Central memory CD8-positive, alpha-beta T cell (primary cell): ENCODE results near the gene SLC26A11.
A peak's percentile ranks its signal among the peaks of the same experiment; 100 is the strongest.
"Not testable (repeated sequence)": the region's sequence is repeated elsewhere in the genome, so short reads cannot be mapped to it uniquely, and the experiment has no call there.

ENCODE experiments used
- ATAC-seq: fragments of 150-1000 bp; cut with Tn5 transposase; replicated peaks from 2 replicates; pipeline ENCODE4 v1.10.0; 2022; ENCODE audit warnings: mild to moderate bottlenecking, moderate FRiP score, moderate number of reproducible peaks; ENCODE audit not compliant: poor library complexity, severe bottlenecking; ENCODE audit errors: extremely low read depth
- DNase-seq, 2 donors: peaks; one replicate each; pipeline ENCODE4 v3.0.0; 2021; ENCODE audit warnings: low spot score in 2 of 2
- H3K27ac Mint-ChIP-seq: one replicate; pipeline ENCODE4 v1.8.0; 2022; ENCODE audit warnings: low read depth, mild to moderate bottlenecking, moderate library complexity, mixed read lengths
- H3K27me3 Mint-ChIP-seq: one replicate; pipeline ENCODE4 v1.8.0; 2022; ENCODE audit warnings: mixed read lengths
- H3K36me3 Mint-ChIP-seq: one replicate; pipeline ENCODE4 v1.8.0; 2022; ENCODE audit warnings: mild to moderate bottlenecking, moderate library complexity, mixed read lengths; ENCODE audit not compliant: insufficient read depth
- H3K4me1 Mint-ChIP-seq: one replicate; pipeline ENCODE4 v1.8.0; 2022; ENCODE audit warnings: mixed read lengths
- H3K4me3 Mint-ChIP-seq: one replicate; pipeline ENCODE4 v1.8.0; 2022; ENCODE audit warnings: mild to moderate bottlenecking, moderate library complexity, mixed read lengths
- H3K9me3 Mint-ChIP-seq: one replicate; pipeline ENCODE4 v1.8.0; 2022; ENCODE audit warnings: mixed read lengths

Gene SLC26A11

GRCh38 chr17:80243526-80244433, 23.6 kb downstream of the SLC26A11 start:
- H3K4me1 Mint-ChIP-seq: peaks cover 6% of the 10 kb centered on the region
- DNase-seq (no peak), ATAC-seq (no peak)
- no peak overlapping the region for H3K27ac Mint-ChIP-seq
- H3K36me3 Mint-ChIP-seq: peaks cover 28% of the 10 kb centered on the region
- no peak overlapping the region for H3K4me3 Mint-ChIP-seq
- no peaks in the 10 kb centered on the region for H3K9me3 Mint-ChIP-seq
- H3K27me3 Mint-ChIP-seq: no peaks in the 10 kb centered on the region

GRCh38 chr17:80244448-80244847, 24.2 kb downstream of the SLC26A11 start:
- H3K27ac Mint-ChIP-seq, DNase-seq, H3K9me3 Mint-ChIP-seq, H3K4me1 Mint-ChIP-seq, ATAC-seq, H3K4me3 Mint-ChIP-seq, H3K27me3 Mint-ChIP-seq: not testable (repeated sequence)
- peaks cover 24% of the 10 kb centered on the region for H3K36me3 Mint-ChIP-seq

GRCh38 chr17:80244871-80245509, 24.8 kb downstream of the SLC26A11 start:
- no peak overlapping the region for H3K4me3 Mint-ChIP-seq
- peaks cover 6% of the 10 kb centered on the region for H3K4me1 Mint-ChIP-seq
- DNase-seq: no peak
- ATAC-seq: no peak
- peaks cover 22% of the 10 kb centered on the region for H3K36me3 Mint-ChIP-seq
- no peaks in the 10 kb centered on the region for H3K27me3 Mint-ChIP-seq
- no peak overlapping the region for H3K27ac Mint-ChIP-seq
- H3K9me3 Mint-ChIP-seq: no peaks in the 10 kb centered on the region

GRCh38 chr17:80245566-80246265, 25.5 kb downstream of the SLC26A11 start:
- no peak overlapping the region for H3K4me3 Mint-ChIP-seq
- no peak overlapping the region for H3K27ac Mint-ChIP-seq
- peaks cover 6% of the 10 kb centered on the region for H3K4me1 Mint-ChIP-seq
- DNase-seq (no peak), ATAC-seq (no peak)
- peaks cover 22% of the 10 kb centered on the region for H3K36me3 Mint-ChIP-seq
- no peaks in the 10 kb centered on the region for H3K9me3 Mint-ChIP-seq
- H3K27me3 Mint-ChIP-seq: no peaks in the 10 kb centered on the region

GRCh38 chr17:80246266-80246681, 26.0 kb downstream of the SLC26A11 start:
- Mint-ChIP-seq H3K36me3 (peaks cover 19% of the 10 kb centered on the region), H3K4me1 (peaks cover 6% of the 10 kb centered on the region), H3K9me3 (no peaks in the 10 kb centered on the region), H3K27me3 (no peaks in the 10 kb centered on the region), H3K27ac (no peak overlapping the region), H3K4me3 (no peak overlapping the region)
- DNase-seq: no peak
- no peak for ATAC-seq

GRCh38 chr17:80246726-80247125, 26.5 kb downstream of the SLC26A11 start:
- DNase-seq: no peak
- Mint-ChIP-seq H3K27me3 (no peaks in the 10 kb centered on the region), H3K9me3 (no peaks in the 10 kb centered on the region), H3K4me1 (peaks cover 6% of the 10 kb centered on the region), H3K27ac (no peak overlapping the region), H3K36me3 (peaks cover 16% of the 10 kb centered on the region), H3K4me3 (no peak overlapping the region)
- no peak for ATAC-seq

GRCh38 chr17:80247561-80247960, 27.3 kb downstream of the SLC26A11 start:
- ATAC-seq (no peak), DNase-seq (no peak)
- no peak overlapping the region for H3K27ac Mint-ChIP-seq
- peaks cover 10% of the 10 kb centered on the region for H3K36me3 Mint-ChIP-seq
- no peaks in the 10 kb centered on the region for H3K9me3 Mint-ChIP-seq
- no peaks in the 10 kb centered on the region for H3K27me3 Mint-ChIP-seq
- H3K4me1 Mint-ChIP-seq: peaks cover 4% of the 10 kb centered on the region
- H3K4me3 Mint-ChIP-seq: no peak overlapping the region

GRCh38 chr17:80248001-80248893, 28.0 kb downstream of the SLC26A11 start:
- Mint-ChIP-seq H3K27me3 (no peaks in the 10 kb centered on the region), H3K36me3 (peaks cover 6% of the 10 kb centered on the region)
- ATAC-seq: no peak

GRCh38 chr17:80248894-80249710, 28.9 kb downstream of the SLC26A11 start:
- no peak overlapping the region for H3K4me3 Mint-ChIP-seq
- no peak overlapping the region for H3K27ac Mint-ChIP-seq
- DNase-seq (no peak), ATAC-seq (no peak)
- H3K27me3 Mint-ChIP-seq: no peaks in the 10 kb centered on the region
- H3K4me1 Mint-ChIP-seq: peaks cover 13% of the 10 kb centered on the region
- no peaks in the 10 kb centered on the region for H3K9me3 Mint-ChIP-seq
- H3K36me3 Mint-ChIP-seq: peaks cover 6% of the 10 kb centered on the region

More at GRCh38 chr17:80248001-80248893, 28.0 kb downstream of the SLC26A11 start:
- H3K4me1 Mint-ChIP-seq: peaks cover 9% of the 10 kb centered on the region
- no peaks in the 10 kb centered on the region for H3K9me3 Mint-ChIP-seq
- no peak for DNase-seq
- no peak overlapping the region for H3K4me3 Mint-ChIP-seq
- no peak overlapping the region for H3K27ac Mint-ChIP-seq

- Mint-ChIP-seq H3K4me3 (no peak overlapping the region), H3K27ac (no peak overlapping the region), H3K9me3 (no peaks in the 10 kb centered on the region), H3K36me3 (peaks cover 2% of the 10 kb centered on the region), H3K4me1 (peaks cover 27% of the 10 kb centered on the region), H3K27me3 (no peaks in the 10 kb centered on the region)
- ATAC-seq: no peak
- no peak for DNase-seq
These were observed 31.7 kb downstream of the SLC26A11 start for GRCh38 chr17:80251966-80252365.

GRCh38 chr17:80252871-80253270, 32.6 kb downstream of the SLC26A11 start:
- DNase-seq (peak; percentile 65 to 72), ATAC-seq (peak; percentile 81)
- peaks cover under 1% of the 10 kb centered on the region for H3K36me3 Mint-ChIP-seq
- peaks cover 33% of the 10 kb centered on the region for H3K4me1 Mint-ChIP-seq
- H3K4me3 Mint-ChIP-seq: peak overlapping the region; percentile 9
- no peaks in the 10 kb centered on the region for H3K9me3 Mint-ChIP-seq
- no peaks in the 10 kb centered on the region for H3K27me3 Mint-ChIP-seq
- H3K27ac Mint-ChIP-seq: no peak overlapping the region
